A549 (cell line): Measurements from ENCODE around the gene RHOT2. TPM values are rescaled to one million over a fixed set of nuclear protein-coding genes. Genes with fewer than 3 reads are reported as not detected.

Experiments used
- ATAC-seq, 2 experiments: fragments of 200-7000 bp in 1 of 2; fragments of >200 bp in 1 of 2; cut with Nextera tagmentation in 1 of 2; cut with Tn5 transposase in 1 of 2; 3 replicates each; pipeline versions ENCODE4 v1.8.0 to v1.9.1; 2018 to 2020; ENCODE audit warnings: mild to moderate bottlenecking in 1 of 2, moderate library complexity in 1 of 2
- CTCF ChIA-PET: fragments of 300-600 bp; sonication (Branson Sonifier 250); formaldehyde crosslinking; extraction: SDS; loops from one replicate; lab custom pipeline; 2021; ENCODE audit warnings: antibody characterized with exemption, inconsistent platforms; lab: Yijun Ruan, JAX
- POLR2A ChIA-PET: fragments of 350-600 bp; formaldehyde crosslinking; extraction: SDS; loops from one replicate; lab custom pipeline; 2021; ENCODE audit warnings: antibody characterized with exemption, inconsistent platforms; lab: Yijun Ruan, JAX
- DNase-seq, 2 experiments: peaks; one replicate each; pipeline versions ENCODE4 v3.0.0 to v3.0.0-alpha.2; 2011 to 2016; ENCODE audit warnings: low read depth in 1 of 2, low spot score in 1 of 2
- FAIRE-seq: peaks from 2 replicates; lab custom pipeline; 2011; peaks lifted over from hg19 to GRCh38; lab: Jason Lieb, UNC
- H3K27ac ChIP-seq, 2 experiments: fragments of >200 bp; sonication (Bioruptor Twin); formaldehyde crosslinking; 3 replicates each; pipeline ENCODE4 v1.5.1; 2016 to 2017
- H3K4me1 ChIP-seq: fragments of >200 bp; sonication (Bioruptor Twin); formaldehyde crosslinking; 3 replicates; pipeline ENCODE4 v1.6.1; 2016
- H3K4me2 ChIP-seq: fragments of >200 bp; sonication (Bioruptor Twin); formaldehyde crosslinking; 3 replicates; pipeline ENCODE4 v1.6.1; 2016
- H3K4me3 ChIP-seq: fragments of >200 bp; sonication (Bioruptor Twin); formaldehyde crosslinking; 3 replicates; pipeline ENCODE4 v1.5.1; 2016
- H3K9me3 ChIP-seq: fragments of >200 bp; sonication (Bioruptor Twin); formaldehyde crosslinking; 3 replicates; pipeline ENCODE4 v1.6.1; 2016
- CBX2 ChIP-seq: fragments of 200-600 bp; sonication (generic); IDR thresholded peaks from 2 replicates; pipeline ENCODE4 v1.6.1; 2016; ENCODE audit warnings: low read depth, mild to moderate bottlenecking, borderline replicate concordance
- HDAC2 ChIP-seq: fragments of 200-600 bp; sonication (generic); IDR thresholded peaks from 2 replicates; pipeline ENCODE4 v1.6.1; 2016
- HEYL ChIP-seq: fragments of 250-450 bp; sonication (Bioruptor Pico); IDR thresholded peaks from 2 replicates; pipeline ENCODE4 v1.8.0; 2021; ENCODE audit warnings: mild to moderate bottlenecking, moderate library complexity
- JUN ChIP-seq, 2 experiments: fragments of >200 bp; sonication (Bioruptor Twin); formaldehyde crosslinking; IDR thresholded peaks; 2 replicates in 1 of 2; 3 replicates in 1 of 2; pipeline ENCODE4 v1.6.1; 2016 to 2017
- MAX ChIP-seq: IDR thresholded peaks from 2 replicates; pipeline ENCODE4 v1.6.1; 2012
- MYC ChIP-seq: IDR thresholded peaks from 2 replicates; pipeline ENCODE4 v1.6.1; 2012; ENCODE audit warnings: mild to moderate bottlenecking, inconsistent platforms, low read length, improper control_type of control experiment, borderline replicate concordance
- PHF8 ChIP-seq: fragments of 200-600 bp; sonication (generic); IDR thresholded peaks from 2 replicates; pipeline ENCODE4 v1.6.1; 2016; ENCODE audit warnings: low read depth, mild to moderate bottlenecking, antibody characterized with exemption, moderate library complexity, borderline replicate concordance
- RARB ChIP-seq: fragments of 250-450 bp; sonication (Bioruptor Pico); IDR thresholded peaks from 2 replicates; pipeline ENCODE4 v1.8.0; 2021; ENCODE audit warnings: mild to moderate bottlenecking, moderate library complexity
- RNF2 ChIP-seq: fragments of 200-600 bp; sonication (generic); IDR thresholded peaks from 2 replicates; pipeline ENCODE4 v1.6.1; 2016; ENCODE audit warnings: low read depth, mild to moderate bottlenecking, antibody characterized with exemption, moderate library complexity, borderline replicate concordance
- ZC3H11A ChIP-seq: fragments of 450-650 bp; IDR thresholded peaks from 2 replicates; pipeline ENCODE4 v1.6.1; 2014; ENCODE audit warnings: antibody characterized with exemption, mild to moderate bottlenecking
- WGBS: methylation state at CpG from one replicate; pipeline ENCODE4 v1.1.6; 2017; ENCODE audit errors: missing lambda C conversion rate; 5-methylcytosine and 5-hydroxymethylcytosine counted together
- polyA plus RNA-seq, 4 experiments: library from polyadenylated mRNA; depleted of rRNA in 3 of 4; stranded (reverse); fragments of >200 nt; fragmentation: RNase III in 1 of 4; extraction: RNeasy Plus Mini Kit Qiagen cat#74134 plus additional on column Dnase treatment in 1 of 4; gene quantifications; 2 replicates in 3 of 4; 3 replicates in 1 of 4; pipeline ENCODE4 v1.2.3, GENCODE V29; 2011 to 2017
- TF ChIP-seq, protein P1 (sequence below): IDR thresholded peaks from 2 replicates; pipeline ENCODE4 v1.6.1; 2012; ENCODE audit warnings: low read depth, borderline replicate concordance
- TF ChIP-seq, protein P2 (sequence below): IDR thresholded peaks from 2 replicates; pipeline ENCODE4 v1.6.1; 2012
- TF ChIP-seq, protein P3 (sequence below): fragments of >200 bp; sonication (Bioruptor Twin); formaldehyde crosslinking; IDR thresholded peaks from 3 replicates; pipeline ENCODE4 v1.5.1; 2016
- TF ChIP-seq, protein P4 (sequence below): fragments of >200 bp; sonication (Bioruptor Twin); formaldehyde crosslinking; IDR thresholded peaks from 3 replicates; pipeline ENCODE4 v1.6.1; 2016

RHOT2 gene
- polyA plus RNA-seq, 2 of the 4 experiments (the other 2 are of a cell fraction), result 38.0 to 83.1 TPM

- peak overlapping the region; percentile 80 to 99 for H3K27ac ChIP-seq
- CTCF ChIA-PET, result interaction anchor here (0.7 to 25.1 kb wide), 17 partner anchors 8 to 434 kb away, joined by 3 to 656 read pairs (median 5); partner anchors contain the start of genes ANTKMT, CCDC78, CHTF18 and CIAO3
- peak overlapping the region; percentile 94 for H3K4me2 ChIP-seq
- H3K4me3 ChIP-seq, result peak overlapping the region; percentile 64
- ATAC-seq (peak in 1 of 2 experiments; percentile 23; a peak in 4 of 6 replicates), FAIRE-seq (no peak), DNase-seq (peak in 1 of 2 experiments; percentile 61)
- H3K9me3 ChIP-seq, result no peaks in the 10 kb centered on the region
- peaks cover 79% of the 10 kb centered on the region for H3K4me1 ChIP-seq
- WGBS, result 0% methylated on average over 3 of the region's 74 CpGs
- TF ChIP-seq MYC, result peak; percentile 38; the same call in 1 of the 2 replicates
- TF ChIP-seq PHF8, result 0 out of 2 replicates have a peak, but pooled peaks have one; percentile 28
- TF ChIP-seq HDAC2, result no peak
- peak; percentile 37; the same call in 1 of the 2 replicates for TF ChIP-seq MAX
- TF ChIP-seq, protein P1, sequence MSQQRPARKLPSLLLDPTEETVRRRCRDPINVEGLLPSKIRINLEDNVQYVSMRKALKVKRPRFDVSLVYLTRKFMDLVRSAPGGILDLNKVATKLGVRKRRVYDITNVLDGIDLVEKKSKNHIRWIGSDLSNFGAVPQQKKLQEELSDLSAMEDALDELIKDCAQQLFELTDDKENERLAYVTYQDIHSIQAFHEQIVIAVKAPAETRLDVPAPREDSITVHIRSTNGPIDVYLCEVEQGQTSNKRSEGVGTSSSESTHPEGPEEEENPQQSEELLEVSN, result peak; percentile 70
- TF ChIP-seq RNF2, result 0 out of 2 replicates have a peak, but pooled peaks have one; percentile 10
- TF ChIP-seq, protein P2, sequence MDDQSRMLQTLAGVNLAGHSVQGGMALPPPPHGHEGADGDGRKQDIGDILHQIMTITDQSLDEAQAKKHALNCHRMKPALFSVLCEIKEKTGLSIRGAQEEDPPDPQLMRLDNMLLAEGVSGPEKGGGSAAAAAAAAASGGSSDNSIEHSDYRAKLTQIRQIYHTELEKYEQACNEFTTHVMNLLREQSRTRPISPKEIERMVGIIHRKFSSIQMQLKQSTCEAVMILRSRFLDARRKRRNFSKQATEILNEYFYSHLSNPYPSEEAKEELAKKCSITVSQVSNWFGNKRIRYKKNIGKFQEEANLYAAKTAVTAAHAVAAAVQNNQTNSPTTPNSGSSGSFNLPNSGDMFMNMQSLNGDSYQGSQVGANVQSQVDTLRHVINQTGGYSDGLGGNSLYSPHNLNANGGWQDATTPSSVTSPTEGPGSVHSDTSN, result peak; percentile 29; the same call in 1 of the 2 replicates
- TF ChIP-seq, protein P3, sequence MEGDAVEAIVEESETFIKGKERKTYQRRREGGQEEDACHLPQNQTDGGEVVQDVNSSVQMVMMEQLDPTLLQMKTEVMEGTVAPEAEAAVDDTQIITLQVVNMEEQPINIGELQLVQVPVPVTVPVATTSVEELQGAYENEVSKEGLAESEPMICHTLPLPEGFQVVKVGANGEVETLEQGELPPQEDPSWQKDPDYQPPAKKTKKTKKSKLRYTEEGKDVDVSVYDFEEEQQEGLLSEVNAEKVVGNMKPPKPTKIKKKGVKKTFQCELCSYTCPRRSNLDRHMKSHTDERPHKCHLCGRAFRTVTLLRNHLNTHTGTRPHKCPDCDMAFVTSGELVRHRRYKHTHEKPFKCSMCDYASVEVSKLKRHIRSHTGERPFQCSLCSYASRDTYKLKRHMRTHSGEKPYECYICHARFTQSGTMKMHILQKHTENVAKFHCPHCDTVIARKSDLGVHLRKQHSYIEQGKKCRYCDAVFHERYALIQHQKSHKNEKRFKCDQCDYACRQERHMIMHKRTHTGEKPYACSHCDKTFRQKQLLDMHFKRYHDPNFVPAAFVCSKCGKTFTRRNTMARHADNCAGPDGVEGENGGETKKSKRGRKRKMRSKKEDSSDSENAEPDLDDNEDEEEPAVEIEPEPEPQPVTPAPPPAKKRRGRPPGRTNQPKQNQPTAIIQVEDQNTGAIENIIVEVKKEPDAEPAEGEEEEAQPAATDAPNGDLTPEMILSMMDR, result peak; percentile 61
- no peak for TF ChIP-seq HEYL (CRISPR knock-in tag)
- TF ChIP-seq ZC3H11A, result no peak
- TF ChIP-seq JUN (IDR thresholded peaks at IDR 0.05), result peak in 1 of 2 experiments; percentile 58; a peak in 2 of 5 replicates
- POLR2A ChIA-PET, result interaction anchor here (0.6 to 2.4 kb wide), 5 partner anchors 9 to 365 kb away, joined by 3 to 23 read pairs (median 6); partner anchors contain the start of genes CCDC78, CHTF18 and RPUSD1
These were observed 47.7 kb downstream of the RHOT2 start for GRCh38 chr16:715477-716199.

- no peak for ATAC-seq
- ChIA-PET POLR2A (interaction anchor here (0.6 to 2.4 kb wide), 4 partner anchors 8 to 365 kb away, joined by 5 to 23 read pairs (median 9); partner anchors contain the start of genes CCDC78, CHTF18 and RPUSD1), CTCF (interaction anchor here (0.7 to 25.1 kb wide), 13 partner anchors 9 to 342 kb away, joined by 3 to 656 read pairs (median 5); partner anchors contain the start of genes ANTKMT, CCDC78, CHTF18 and CIAO3)
- FAIRE-seq, result no peak
- Histone ChIP-seq H3K9me3 (no peaks in the 10 kb centered on the region), H3K4me3 (peak overlapping the region; percentile 64), H3K27ac (peak overlapping the region; percentile 80 to 99), H3K4me1 (peaks cover 74% of the 10 kb centered on the region), H3K4me2 (peak overlapping the region; percentile 94)
- TF ChIP-seq RARB (CRISPR knock-in tag) (peak; percentile 74; the same call in 1 of the 2 replicates), CBX2 (no peak)
- TF ChIP-seq, protein P4, sequence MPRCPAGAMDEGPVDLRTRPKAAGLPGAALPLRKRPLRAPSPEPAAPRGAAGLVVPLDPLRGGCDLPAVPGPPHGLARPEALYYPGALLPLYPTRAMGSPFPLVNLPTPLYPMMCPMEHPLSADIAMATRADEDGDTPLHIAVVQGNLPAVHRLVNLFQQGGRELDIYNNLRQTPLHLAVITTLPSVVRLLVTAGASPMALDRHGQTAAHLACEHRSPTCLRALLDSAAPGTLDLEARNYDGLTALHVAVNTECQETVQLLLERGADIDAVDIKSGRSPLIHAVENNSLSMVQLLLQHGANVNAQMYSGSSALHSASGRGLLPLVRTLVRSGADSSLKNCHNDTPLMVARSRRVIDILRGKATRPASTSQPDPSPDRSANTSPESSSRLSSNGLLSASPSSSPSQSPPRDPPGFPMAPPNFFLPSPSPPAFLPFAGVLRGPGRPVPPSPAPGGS, result peak; percentile 24; the same call in 1 of the 3 replicates
- 2% methylated on average over 12 of the region's 12 CpGs for WGBS
- DNase-seq, result peak in 1 of 2 experiments; percentile 77
These were observed 48.3 kb downstream of the RHOT2 start for GRCh38 chr16:716200-716568.
